Cerebellar cortex (tissue), 1 donor: Measurements from ENCODE around the gene C2CD2.

Experiments used
- DNase-seq: peaks from one replicate; pipeline ENCODE4 v3.0.0-alpha.2; 2015; ENCODE audit warnings: low spot score

The C2CD2 gene

GRCh38 chr21:41914358-41914757 lies 39.5 kb downstream of the C2CD2 start:
- DNase-seq = no peak

GRCh38 chr21:41913230-41913629 lies 40.6 kb downstream of the C2CD2 start:
- no peak for DNase-seq

- DNase-seq = no peak
Measured at GRCh38 chr21:41908829-41909228, 45.0 kb downstream of the C2CD2 start.

- no peak for DNase-seq
Measured at GRCh38 chr21:41907496-41908258, 46.1 kb downstream of the C2CD2 start.

- DNase-seq = no peak
Measured at GRCh38 chr21:41906770-41907169, 47.0 kb downstream of the C2CD2 start.

- no peak for DNase-seq
Measured at GRCh38 chr21:41903559-41904351, 50.1 kb downstream of the C2CD2 start.

GRCh38 chr21:41902946-41903345 lies 50.9 kb downstream of the C2CD2 start:
- no peak for DNase-seq

GRCh38 chr21:41901782-41902181 lies 52.0 kb downstream of the C2CD2 start:
- DNase-seq = no peak

- DNase-seq = no peak
Measured at GRCh38 chr21:41901099-41901498, 52.7 kb downstream of the C2CD2 start.

GRCh38 chr21:41900401-41900800 lies 53.4 kb downstream of the C2CD2 start:
- no peak for DNase-seq

GRCh38 chr21:41899426-41900202 lies 54.2 kb downstream of the C2CD2 start:
- DNase-seq = no peak

GRCh38 chr21:41898998-41899397 lies 54.8 kb downstream of the C2CD2 start:
- no peak for DNase-seq

- no peak for DNase-seq
Measured at GRCh38 chr21:41897700-41898099, 56.1 kb downstream of the C2CD2 start.

- no peak for DNase-seq
Measured at GRCh38 chr21:41897047-41897669, 56.7 kb downstream of the C2CD2 start.

- no peak for DNase-seq
Measured at GRCh38 chr21:41895643-41896493, 58.0 kb downstream of the C2CD2 start.

- no peak for DNase-seq
Measured at GRCh38 chr21:41894922-41895557, 58.8 kb downstream of the C2CD2 start.

GRCh38 chr21:41894511-41894910 lies 59.3 kb downstream of the C2CD2 start:
- no peak for DNase-seq

- no peak for DNase-seq
Measured at GRCh38 chr21:41892726-41893125, 61.1 kb downstream of the C2CD2 start.

GRCh38 chr21:41891132-41891531 lies 62.7 kb downstream of the C2CD2 start:
- DNase-seq = no peak

- no peak for DNase-seq
Measured at GRCh38 chr21:41890355-41890754, 63.5 kb downstream of the C2CD2 start.
